GM12872 (cell line): ENCODE results near the gene TBC1D16.

Experiments used
- TF ChIP-seq, protein P1 (sequence below): IDR thresholded peaks from 3 replicates; pipeline ENCODE4 v1.5.1; 2011; ENCODE audit warnings: low read depth, mild to moderate bottlenecking, low read length, moderate library complexity; ENCODE audit not compliant: insufficient read depth

The TBC1D16 gene

DNA sequence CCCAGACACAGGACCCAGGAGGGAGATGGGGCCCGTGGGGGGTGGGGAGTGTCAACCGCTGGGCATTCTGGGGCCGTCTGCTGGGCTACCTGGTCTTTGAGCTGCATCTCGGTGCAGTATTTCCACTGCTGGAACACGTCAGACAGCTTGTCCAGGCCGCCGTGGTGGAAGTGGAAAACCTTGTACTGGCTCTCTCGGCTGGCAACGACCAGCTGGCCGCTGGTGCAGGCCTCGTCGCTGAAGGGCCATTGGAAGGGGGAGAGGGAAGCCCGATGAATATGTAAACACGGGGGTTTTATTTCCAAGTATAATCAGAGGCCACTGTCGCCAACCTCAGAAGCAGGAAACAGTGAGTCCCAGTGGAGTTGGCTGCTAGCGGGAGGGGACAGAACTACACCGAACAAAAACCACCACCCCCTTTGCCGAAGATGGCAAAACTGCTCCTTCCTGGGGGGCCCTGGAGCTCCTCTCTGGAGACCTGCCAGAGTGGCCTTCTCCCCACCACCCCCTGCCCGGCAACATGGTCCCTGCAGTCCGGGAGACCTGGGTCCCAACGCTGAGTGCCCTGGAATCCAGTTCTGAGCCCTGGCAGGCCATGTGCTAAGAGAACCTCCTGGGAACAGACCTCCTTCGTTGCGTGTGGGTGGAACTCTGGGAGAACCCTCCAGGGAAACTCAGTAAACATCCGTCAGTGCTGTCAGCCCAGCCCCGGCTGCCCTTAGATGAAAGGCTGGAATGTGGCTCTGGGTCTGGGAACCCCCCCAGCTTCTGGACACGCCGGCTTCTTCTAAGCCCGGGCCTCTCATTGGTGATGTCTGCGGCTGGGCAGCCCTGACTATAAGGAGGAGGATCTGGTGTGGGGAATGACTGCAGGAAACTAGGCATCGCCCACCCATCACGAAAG lies 84.1 kb downstream of the TBC1D16 start:
- TF ChIP-seq, protein P1, sequence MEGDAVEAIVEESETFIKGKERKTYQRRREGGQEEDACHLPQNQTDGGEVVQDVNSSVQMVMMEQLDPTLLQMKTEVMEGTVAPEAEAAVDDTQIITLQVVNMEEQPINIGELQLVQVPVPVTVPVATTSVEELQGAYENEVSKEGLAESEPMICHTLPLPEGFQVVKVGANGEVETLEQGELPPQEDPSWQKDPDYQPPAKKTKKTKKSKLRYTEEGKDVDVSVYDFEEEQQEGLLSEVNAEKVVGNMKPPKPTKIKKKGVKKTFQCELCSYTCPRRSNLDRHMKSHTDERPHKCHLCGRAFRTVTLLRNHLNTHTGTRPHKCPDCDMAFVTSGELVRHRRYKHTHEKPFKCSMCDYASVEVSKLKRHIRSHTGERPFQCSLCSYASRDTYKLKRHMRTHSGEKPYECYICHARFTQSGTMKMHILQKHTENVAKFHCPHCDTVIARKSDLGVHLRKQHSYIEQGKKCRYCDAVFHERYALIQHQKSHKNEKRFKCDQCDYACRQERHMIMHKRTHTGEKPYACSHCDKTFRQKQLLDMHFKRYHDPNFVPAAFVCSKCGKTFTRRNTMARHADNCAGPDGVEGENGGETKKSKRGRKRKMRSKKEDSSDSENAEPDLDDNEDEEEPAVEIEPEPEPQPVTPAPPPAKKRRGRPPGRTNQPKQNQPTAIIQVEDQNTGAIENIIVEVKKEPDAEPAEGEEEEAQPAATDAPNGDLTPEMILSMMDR, result no peak

DNA sequence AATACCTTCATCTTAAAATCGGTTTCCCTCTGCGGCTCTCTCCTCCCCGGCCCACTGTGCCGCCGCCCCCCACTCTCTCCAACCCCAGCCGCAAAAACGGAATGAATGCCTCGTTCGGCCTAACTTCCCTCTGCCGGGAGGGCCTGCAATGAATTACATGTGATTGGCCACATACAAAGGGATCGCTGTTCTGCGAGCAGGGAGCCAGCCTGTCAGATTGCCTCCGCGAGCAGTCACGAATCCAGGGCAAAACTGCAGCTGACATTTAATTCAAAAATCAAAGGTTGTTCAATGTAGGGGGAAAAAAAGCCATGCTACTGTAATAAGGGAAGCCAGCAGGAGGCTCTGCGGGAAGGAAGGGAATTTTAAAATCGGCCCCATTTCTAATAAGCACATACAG lies 84.9 kb downstream of the TBC1D16 start:
- TF ChIP-seq, protein P1, result no peak

GRCh38 chr17:79950306-79950705 lies 85.4 kb downstream of the TBC1D16 start:
- TF ChIP-seq, protein P1, result no peak

GRCh38 chr17:79949656-79950209 lies 85.9 kb downstream of the TBC1D16 start:
- TF ChIP-seq, protein P1, result no peak

DNA sequence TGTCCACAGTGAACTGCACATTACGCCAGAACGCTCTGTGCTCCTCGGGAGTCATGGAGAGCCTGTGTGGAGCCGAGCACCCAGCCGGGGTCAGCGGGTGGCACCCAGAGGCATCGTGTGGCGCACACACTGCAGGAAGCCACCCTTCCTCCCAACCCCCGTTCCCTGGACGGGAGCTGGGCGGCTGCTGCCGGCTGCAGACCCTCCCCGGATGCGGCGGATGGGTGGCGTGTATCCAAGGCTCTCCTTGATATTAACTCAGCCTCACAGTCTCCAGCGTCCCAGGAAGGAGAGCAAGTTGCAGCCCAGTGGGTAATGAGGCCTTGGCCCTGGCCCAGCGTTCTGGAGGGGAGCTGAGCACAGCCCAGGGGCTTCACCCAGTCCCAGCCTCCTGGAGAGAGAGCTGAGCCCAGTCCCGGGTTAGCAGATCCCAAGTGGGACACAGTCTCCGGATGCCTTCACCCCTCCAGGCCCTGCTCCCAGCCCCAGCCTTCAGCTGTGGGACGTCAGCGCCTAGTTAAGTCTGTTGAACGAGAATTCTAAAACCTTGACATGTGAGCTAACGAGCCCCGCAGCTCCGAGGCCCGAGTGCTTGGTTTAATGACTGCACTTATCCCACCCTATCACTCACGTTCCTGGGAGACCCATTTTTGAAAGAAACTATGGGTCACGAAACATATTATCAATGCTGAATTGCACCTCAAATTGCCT lies 86.6 kb downstream of the TBC1D16 start:
- TF ChIP-seq, protein P1, result no peak

DNA sequence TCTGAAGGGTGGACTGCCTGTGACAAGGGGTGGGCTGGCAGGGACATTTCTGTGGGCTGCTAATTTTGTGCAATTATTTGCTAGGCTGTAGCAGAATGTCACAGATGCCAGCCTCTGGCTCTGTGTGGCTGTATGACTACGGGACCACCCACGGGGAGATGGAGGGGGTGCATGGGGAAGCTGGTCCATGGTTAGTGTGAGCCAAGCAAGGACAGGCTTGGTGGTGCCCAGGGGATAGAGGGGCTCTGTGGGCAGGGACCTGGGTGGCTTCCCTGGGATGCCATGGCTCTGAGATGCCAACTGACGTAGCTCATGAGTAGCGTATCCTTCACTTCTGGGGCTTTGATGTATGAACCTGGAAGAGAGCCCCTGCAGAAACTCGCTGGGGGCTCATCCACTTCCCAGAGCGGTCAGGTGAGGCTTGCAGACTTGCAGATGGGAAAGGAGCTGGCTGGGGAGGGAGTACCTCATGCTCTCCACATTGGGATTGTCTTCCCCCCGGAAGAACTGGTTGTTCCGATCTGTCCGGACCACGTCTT lies 87.2 kb downstream of the TBC1D16 start:
- TF ChIP-seq, protein P1, result no peak
